Smooth muscle cell (in vitro differentiated cells): ENCODE data around the gene GGNBP2. TPM values are rescaled to one million over a fixed set of nuclear protein-coding genes. Genes with fewer than 3 reads are reported as not detected.

Experiments used
- DNase-seq: peaks from one replicate; lab custom pipeline; 2025; ENCODE audit not compliant: unreplicated experiment; lab: John Stamatoyannopoulos, UW
- H2AFZ ChIP-seq: fragments of 200-600 bp; sonication (generic); 2 replicates; pipeline ENCODE4 v1.6.0; 2016; ENCODE audit warnings: antibody characterized with exemption, low read depth, mild to moderate bottlenecking
- H3F3A ChIP-seq: fragments of 200-600 bp; sonication (generic); 2 replicates; pipeline ENCODE4 v1.6.0; 2017; ENCODE audit warnings: antibody characterized with exemption, low read depth
- H3K27ac ChIP-seq: fragments of 200-600 bp; sonication (generic); 2 replicates; pipeline ENCODE4 v1.5.1; 2016; ENCODE audit warnings: low read depth, mild to moderate bottlenecking
- H3K27me3 ChIP-seq: fragments of 200-600 bp; sonication (generic); 2 replicates; pipeline ENCODE4 v1.6.1; 2016; ENCODE audit warnings: low read depth, mild to moderate bottlenecking
- H3K36me3 ChIP-seq: fragments of 200-600 bp; sonication (generic); 2 replicates; pipeline ENCODE4 v1.5.1; 2016; ENCODE audit warnings: low read depth
- H3K4me1 ChIP-seq: fragments of 200-600 bp; sonication (generic); 2 replicates; pipeline ENCODE4 v1.5.1; 2016; ENCODE audit warnings: low read depth
- H3K4me2 ChIP-seq: fragments of 200-600 bp; sonication (generic); 2 replicates; pipeline ENCODE4 v1.6.0; 2016; ENCODE audit warnings: mild to moderate bottlenecking
- H3K4me3 ChIP-seq: fragments of 200-600 bp; sonication (generic); 2 replicates; pipeline ENCODE4 v1.5.1; 2016; ENCODE audit warnings: mild to moderate bottlenecking
- H3K79me2 ChIP-seq: fragments of 200-600 bp; sonication (generic); 2 replicates; pipeline ENCODE4 v1.6.0; 2016; ENCODE audit warnings: low read depth, mild to moderate bottlenecking
- H3K9ac ChIP-seq: fragments of 200-600 bp; sonication (generic); 2 replicates; pipeline ENCODE4 v1.6.0; 2016; ENCODE audit warnings: low read depth
- H3K9me3 ChIP-seq: fragments of 200-600 bp; sonication (generic); replicated peaks from 2 replicates; pipeline ENCODE4 v1.5.1; 2016; ENCODE audit warnings: low read depth
- H4K20me1 ChIP-seq: fragments of 200-600 bp; sonication (generic); 2 replicates; pipeline ENCODE4 v1.6.0; 2016; ENCODE audit warnings: low read depth
- WGBS: methylation state at CpG from one replicate; pipeline ENCODE4 v1.1.7; 2016; ENCODE audit warnings: low lambda C conversion rate; 5-methylcytosine and 5-hydroxymethylcytosine counted together
- polyA plus RNA-seq: library from polyadenylated mRNA; unstranded; fragments of >200 nt; fragmentation: Nextera tagmentation; extraction: Ambion mirVana; gene quantifications from 2 replicates; pipeline ENCODE4 v1.2.1, GENCODE V29; 2016
- total RNA-seq: library from RNA; depleted of rRNA; stranded (reverse); fragments of >200 nt; gene quantifications from 2 replicates; pipeline ENCODE4 v1.2.3, GENCODE V29; 2014
- TF ChIP-seq, protein P1 (sequence below): fragments of 200-600 bp; sonication (generic); IDR thresholded peaks from 2 replicates; pipeline ENCODE4 v1.5.1; 2017; ENCODE audit warnings: borderline replicate concordance, mild to moderate bottlenecking, antibody characterized with exemption; ENCODE audit not compliant: insufficient read depth, poor library complexity, severe bottlenecking

The GGNBP2 gene
- total and polyA plus RNA-seq, 2 experiments from 2014 or later, result 54.4 to 56.6 TPM

GRCh38 chr17:36529121-36529520 lies 15.6 kb upstream of the GGNBP2 start:
- Histone ChIP-seq H3K4me2 (no peak overlapping the region), H3F3A (peaks cover 5% of the 10 kb centered on the region), H3K4me1 (peaks cover 4% of the 10 kb centered on the region), H3K9me3 (no peaks in the 10 kb centered on the region), H3K9ac (no peak overlapping the region), H3K36me3 (peaks cover 13% of the 10 kb centered on the region), H4K20me1 (no peaks in the 10 kb centered on the region), H2AFZ (no peak overlapping the region), H3K79me2 (no peaks in the 10 kb centered on the region), H3K27ac (no peak overlapping the region), H3K4me3 (no peak overlapping the region), H3K27me3 (no peaks in the 10 kb centered on the region)
- TF ChIP-seq, protein P1, sequence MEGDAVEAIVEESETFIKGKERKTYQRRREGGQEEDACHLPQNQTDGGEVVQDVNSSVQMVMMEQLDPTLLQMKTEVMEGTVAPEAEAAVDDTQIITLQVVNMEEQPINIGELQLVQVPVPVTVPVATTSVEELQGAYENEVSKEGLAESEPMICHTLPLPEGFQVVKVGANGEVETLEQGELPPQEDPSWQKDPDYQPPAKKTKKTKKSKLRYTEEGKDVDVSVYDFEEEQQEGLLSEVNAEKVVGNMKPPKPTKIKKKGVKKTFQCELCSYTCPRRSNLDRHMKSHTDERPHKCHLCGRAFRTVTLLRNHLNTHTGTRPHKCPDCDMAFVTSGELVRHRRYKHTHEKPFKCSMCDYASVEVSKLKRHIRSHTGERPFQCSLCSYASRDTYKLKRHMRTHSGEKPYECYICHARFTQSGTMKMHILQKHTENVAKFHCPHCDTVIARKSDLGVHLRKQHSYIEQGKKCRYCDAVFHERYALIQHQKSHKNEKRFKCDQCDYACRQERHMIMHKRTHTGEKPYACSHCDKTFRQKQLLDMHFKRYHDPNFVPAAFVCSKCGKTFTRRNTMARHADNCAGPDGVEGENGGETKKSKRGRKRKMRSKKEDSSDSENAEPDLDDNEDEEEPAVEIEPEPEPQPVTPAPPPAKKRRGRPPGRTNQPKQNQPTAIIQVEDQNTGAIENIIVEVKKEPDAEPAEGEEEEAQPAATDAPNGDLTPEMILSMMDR, result no peak
- no peak for DNase-seq

GRCh38 chr17:36532435-36532975 lies 12.2 kb upstream of the GGNBP2 start:
- Histone ChIP-seq H3F3A (peaks cover 11% of the 10 kb centered on the region), H3K79me2 (peaks cover 8% of the 10 kb centered on the region), H2AFZ (no peak overlapping the region), H3K4me3 (no peak overlapping the region), H3K4me1 (peaks cover 10% of the 10 kb centered on the region), H3K27ac (no peak overlapping the region), H4K20me1 (no peaks in the 10 kb centered on the region), H3K27me3 (no peaks in the 10 kb centered on the region), H3K9me3 (no peaks in the 10 kb centered on the region), H3K36me3 (no peaks in the 10 kb centered on the region), H3K9ac (no peak overlapping the region), H3K4me2 (no peak overlapping the region)
- TF ChIP-seq, protein P1, result no peak
- no peak for DNase-seq
- WGBS, result 82% methylated on average over 2 of the region's 2 CpGs

DNA sequence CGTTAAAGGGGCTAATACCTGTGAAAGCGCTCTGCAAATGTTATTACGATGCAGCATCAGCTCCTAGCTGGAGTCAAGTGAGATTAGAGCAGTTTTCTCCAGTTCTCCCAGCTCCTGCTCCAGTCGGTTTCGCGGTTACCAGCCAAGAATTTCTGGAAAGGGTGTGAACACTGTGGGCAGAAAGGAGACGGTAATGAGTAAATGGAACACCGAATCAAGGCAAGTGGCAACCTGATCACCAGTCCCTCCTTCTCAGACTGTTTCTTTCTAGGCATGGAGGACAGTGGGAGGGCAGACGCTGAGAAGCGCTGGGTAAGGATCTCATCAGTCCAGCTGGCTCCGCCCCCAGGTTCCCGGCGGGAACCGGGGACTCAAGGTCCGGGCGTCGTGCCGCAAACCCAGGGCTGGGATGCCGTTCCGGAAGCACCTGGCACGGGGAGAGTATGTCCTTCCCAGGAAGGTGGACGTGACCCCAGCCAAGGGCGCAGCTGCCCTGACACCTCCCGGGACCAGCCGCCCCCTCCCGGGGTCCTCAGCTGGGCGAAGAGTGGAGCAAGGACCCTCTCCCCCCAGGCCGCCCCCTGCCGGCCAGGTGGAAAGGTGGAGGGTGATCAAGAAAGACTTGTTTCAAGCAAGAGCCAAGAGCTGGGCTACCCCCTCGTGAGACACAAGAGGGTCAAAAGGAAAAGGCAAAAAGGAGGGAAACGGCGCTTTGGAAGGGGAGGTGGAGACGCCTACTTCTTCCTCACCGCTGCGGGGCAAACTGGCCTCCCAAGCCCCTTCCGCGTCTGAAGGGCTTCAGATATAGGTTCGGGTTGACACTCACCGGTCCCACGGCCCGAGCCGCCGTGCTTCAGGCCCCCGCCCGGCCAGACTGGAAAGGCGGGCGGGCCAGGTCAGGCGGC lies 10.5 kb upstream of the GGNBP2 start:
- Histone ChIP-seq H3K27ac (peak overlapping the region; percentile 82), H3K79me2 (peaks cover 8% of the 10 kb centered on the region), H3K27me3 (no peaks in the 10 kb centered on the region), H3K9ac (peak overlapping the region; percentile 71), H3K4me1 (peaks cover 10% of the 10 kb centered on the region), H3K9me3 (no peaks in the 10 kb centered on the region), H2AFZ (peak overlapping the region; percentile 78), H3K36me3 (no peaks in the 10 kb centered on the region), H3F3A (peaks cover 17% of the 10 kb centered on the region), H3K4me2 (peak overlapping the region; percentile 89), H4K20me1 (no peaks in the 10 kb centered on the region), H3K4me3 (peak overlapping the region; percentile 65)
- DNase-seq, result peak; percentile 51
- TF ChIP-seq, protein P1, result peak; percentile 60
- 9% methylated on average over 45 of the region's 48 CpGs for WGBS
